Thoracic aorta (tissue), 2 donors: Measurements from ENCODE around the gene SYPL1. TPM values are rescaled to one million over a fixed set of nuclear protein-coding genes. Genes with fewer than 3 reads are reported as not detected.

ENCODE experiments used
- ATAC-seq: fragments of 150-250 bp; one replicate; pipeline ENCODE4 v1.8.0; 2017; ENCODE audit warnings: low read depth; ENCODE audit not compliant: insufficient number of reproducible peaks, low FRiP score
- DNase-seq: peaks from one replicate; pipeline ENCODE4 v3.0.0-alpha.2; 2020; ENCODE audit warnings: low spot score
- H3K27ac ChIP-seq, 2 donors: fragments of 200-600 bp; sonication (generic); 1 replicate in 1 of 2; 2 replicates in 1 of 2; pipeline ENCODE4 v1.5.1; 2016; ENCODE audit warnings: mild to moderate bottlenecking in 2 of 2, moderate library complexity in 2 of 2
- H3K27me3 ChIP-seq: fragments of 200-600 bp; sonication (generic); replicated peaks from 2 replicates; pipeline ENCODE4 v1.6.0; 2016; ENCODE audit warnings: mild to moderate bottlenecking; ENCODE audit not compliant: insufficient read depth
- H3K36me3 ChIP-seq: fragments of 200-600 bp; sonication (generic); one replicate; pipeline ENCODE4 v1.5.1; 2016
- H3K4me1 ChIP-seq, 2 donors: fragments of 200-600 bp; sonication (generic); 1 replicate in 1 of 2; 2 replicates in 1 of 2; pipeline versions ENCODE4 v1.5.1 to v1.6.0; 2016; ENCODE audit warnings: low read depth in 2 of 2, mild to moderate bottlenecking in 1 of 2; ENCODE audit not compliant: control insufficient read depth in 1 of 2
- H3K4me3 ChIP-seq: fragments of 200-600 bp; sonication (generic); 2 replicates; pipeline ENCODE4 v1.5.1; 2016; ENCODE audit warnings: mild to moderate bottlenecking
- H3K9me3 ChIP-seq: fragments of 200-600 bp; sonication (generic); 2 replicates; pipeline ENCODE4 v1.5.1; 2016
- total RNA-seq, 2 donors: library from RNA; depleted of rRNA; stranded (reverse); fragments of >200 nt; gene quantifications; one replicate each; pipeline versions ENCODE4 v1.1.0 to v1.2.3, GENCODE V29; 2016
- TF ChIP-seq, protein P1 (sequence below): fragments of 200-600 bp; sonication (generic); IDR thresholded peaks from one replicate; pipeline ENCODE4 v1.5.1; 2019; ENCODE audit warnings: antibody characterized with exemption

The SYPL1 gene
- total RNA-seq, 2 donors from 2014 or later: 47.1 to 82.1 TPM

DNA sequence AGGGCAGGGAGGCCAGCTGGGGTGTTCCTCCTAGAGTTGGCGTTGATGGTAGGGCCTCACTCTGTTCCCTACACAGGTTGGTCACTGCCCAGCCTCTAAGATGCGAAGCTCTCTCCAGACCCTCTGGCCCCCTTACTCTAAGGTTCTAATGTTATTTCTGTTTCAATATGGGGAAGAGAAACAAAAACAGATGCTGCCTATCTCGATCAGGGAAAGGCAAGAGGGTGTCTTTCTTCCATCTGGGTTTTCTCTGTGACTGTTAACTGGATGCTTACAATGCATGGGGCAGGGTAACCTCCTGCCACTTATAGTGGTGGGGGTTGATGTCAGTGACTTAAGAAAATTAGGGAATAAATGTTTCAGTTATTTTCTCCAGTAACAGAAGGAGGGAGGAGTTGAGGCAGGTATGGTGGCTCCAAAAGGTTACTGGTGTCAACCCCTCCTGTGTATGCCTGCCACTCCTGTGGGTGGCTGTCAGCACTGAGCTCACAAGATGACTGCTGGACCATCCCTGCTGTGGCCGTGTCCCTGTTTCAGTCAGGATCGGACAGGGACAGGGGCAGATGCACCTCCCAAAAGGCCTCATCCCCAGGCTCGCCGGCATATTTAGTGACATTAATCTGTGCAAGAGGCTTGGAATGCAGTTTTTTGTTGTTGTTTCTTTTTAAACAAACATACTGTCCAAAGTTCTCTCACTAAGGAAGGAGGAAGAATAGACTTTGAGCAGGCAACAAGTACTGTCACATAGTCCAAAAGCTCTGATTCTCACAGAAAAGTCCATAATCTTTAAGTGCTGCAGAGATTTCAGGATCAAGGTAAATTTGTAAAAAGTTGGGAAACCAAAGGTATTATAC is 39.6 kb upstream of the SYPL1 start:
- Histone ChIP-seq H3K4me1 (peaks cover 0 to 14% of the 10 kb centered on the region in 2 donors), H3K27ac (no peak overlapping the region)
- no peak for ATAC-seq

DNA sequence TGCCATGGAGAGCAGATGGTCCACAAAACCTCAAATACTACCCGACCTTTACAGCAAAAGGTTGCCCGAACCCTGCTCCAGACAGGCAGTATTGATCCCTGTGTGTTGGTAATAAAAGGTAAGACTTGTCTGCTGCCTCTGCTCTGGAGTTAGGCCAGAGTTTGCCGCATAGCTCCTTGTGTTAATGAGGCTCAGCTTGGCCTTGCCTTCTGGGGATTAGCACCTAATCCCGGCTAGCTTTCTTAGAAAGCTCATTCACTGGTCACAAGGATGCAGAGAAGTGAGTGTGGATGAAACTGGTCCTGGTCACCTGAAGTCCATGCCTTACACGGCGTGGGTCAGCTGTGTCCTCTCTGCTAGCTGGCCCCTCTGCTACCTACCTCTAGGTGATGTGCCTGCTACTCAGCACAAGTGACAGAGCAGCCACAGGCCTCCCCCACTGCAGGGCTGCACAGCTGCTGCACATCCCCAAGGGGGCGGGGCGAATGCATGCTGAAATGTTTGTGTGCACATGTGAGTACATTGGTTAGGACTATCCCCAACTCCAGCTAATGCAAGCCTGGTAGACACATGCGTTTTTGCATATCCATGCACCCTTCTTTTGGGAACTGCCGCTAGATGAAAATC is 31.7 kb upstream of the SYPL1 start:
- ATAC-seq (no peak), DNase-seq (no peak)
- no peak overlapping the region for H3K27ac ChIP-seq
- TF ChIP-seq, protein P1, sequence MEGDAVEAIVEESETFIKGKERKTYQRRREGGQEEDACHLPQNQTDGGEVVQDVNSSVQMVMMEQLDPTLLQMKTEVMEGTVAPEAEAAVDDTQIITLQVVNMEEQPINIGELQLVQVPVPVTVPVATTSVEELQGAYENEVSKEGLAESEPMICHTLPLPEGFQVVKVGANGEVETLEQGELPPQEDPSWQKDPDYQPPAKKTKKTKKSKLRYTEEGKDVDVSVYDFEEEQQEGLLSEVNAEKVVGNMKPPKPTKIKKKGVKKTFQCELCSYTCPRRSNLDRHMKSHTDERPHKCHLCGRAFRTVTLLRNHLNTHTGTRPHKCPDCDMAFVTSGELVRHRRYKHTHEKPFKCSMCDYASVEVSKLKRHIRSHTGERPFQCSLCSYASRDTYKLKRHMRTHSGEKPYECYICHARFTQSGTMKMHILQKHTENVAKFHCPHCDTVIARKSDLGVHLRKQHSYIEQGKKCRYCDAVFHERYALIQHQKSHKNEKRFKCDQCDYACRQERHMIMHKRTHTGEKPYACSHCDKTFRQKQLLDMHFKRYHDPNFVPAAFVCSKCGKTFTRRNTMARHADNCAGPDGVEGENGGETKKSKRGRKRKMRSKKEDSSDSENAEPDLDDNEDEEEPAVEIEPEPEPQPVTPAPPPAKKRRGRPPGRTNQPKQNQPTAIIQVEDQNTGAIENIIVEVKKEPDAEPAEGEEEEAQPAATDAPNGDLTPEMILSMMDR: no peak
- H3K9me3 ChIP-seq: no peaks in the 10 kb centered on the region
- H3K27me3 ChIP-seq: no peaks in the 10 kb centered on the region
- no peaks in the 10 kb centered on the region for H3K36me3 ChIP-seq
- no peak overlapping the region for H3K4me3 ChIP-seq
- peaks cover 12 to 15% of the 10 kb centered on the region in 2 donors for H3K4me1 ChIP-seq

More for the DNA sequence above, 39.6 kb upstream of the SYPL1 start:
- TF ChIP-seq, protein P1: no peak
- Histone ChIP-seq H3K27me3 (no peaks in the 10 kb centered on the region), H3K4me3 (no peak overlapping the region), H3K9me3 (no peaks in the 10 kb centered on the region), H3K36me3 (no peaks in the 10 kb centered on the region)
- no peak for DNase-seq

DNA sequence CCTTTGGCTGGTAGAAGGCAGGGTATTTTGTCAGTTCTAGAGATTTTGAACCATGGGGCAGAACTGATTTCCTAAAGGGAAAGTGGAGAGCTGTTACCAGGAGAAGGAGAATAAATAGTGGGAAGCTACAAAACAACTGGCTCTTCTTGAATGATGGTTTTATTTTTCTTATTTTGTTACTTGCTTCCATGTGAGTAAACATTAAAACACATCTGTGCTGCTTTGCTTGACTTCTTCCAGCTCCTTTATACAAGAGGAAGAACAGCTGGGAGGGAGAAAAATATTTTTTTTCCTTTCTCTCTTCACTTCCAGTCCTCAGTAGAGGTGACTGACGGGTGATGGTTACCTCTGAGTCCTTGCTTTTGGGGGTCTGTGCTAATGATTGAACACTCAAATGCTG is 30.0 kb upstream of the SYPL1 start:
- H3K4me1 ChIP-seq: peaks cover 12 to 15% of the 10 kb centered on the region in 2 donors
- DNase-seq (no peak), ATAC-seq (no peak)
- TF ChIP-seq, protein P1: no peak
- no peak overlapping the region for H3K27ac ChIP-seq
- H3K27me3 ChIP-seq: no peaks in the 10 kb centered on the region
- H3K36me3 ChIP-seq: no peaks in the 10 kb centered on the region
- no peak overlapping the region for H3K4me3 ChIP-seq
- H3K9me3 ChIP-seq: no peaks in the 10 kb centered on the region

DNA sequence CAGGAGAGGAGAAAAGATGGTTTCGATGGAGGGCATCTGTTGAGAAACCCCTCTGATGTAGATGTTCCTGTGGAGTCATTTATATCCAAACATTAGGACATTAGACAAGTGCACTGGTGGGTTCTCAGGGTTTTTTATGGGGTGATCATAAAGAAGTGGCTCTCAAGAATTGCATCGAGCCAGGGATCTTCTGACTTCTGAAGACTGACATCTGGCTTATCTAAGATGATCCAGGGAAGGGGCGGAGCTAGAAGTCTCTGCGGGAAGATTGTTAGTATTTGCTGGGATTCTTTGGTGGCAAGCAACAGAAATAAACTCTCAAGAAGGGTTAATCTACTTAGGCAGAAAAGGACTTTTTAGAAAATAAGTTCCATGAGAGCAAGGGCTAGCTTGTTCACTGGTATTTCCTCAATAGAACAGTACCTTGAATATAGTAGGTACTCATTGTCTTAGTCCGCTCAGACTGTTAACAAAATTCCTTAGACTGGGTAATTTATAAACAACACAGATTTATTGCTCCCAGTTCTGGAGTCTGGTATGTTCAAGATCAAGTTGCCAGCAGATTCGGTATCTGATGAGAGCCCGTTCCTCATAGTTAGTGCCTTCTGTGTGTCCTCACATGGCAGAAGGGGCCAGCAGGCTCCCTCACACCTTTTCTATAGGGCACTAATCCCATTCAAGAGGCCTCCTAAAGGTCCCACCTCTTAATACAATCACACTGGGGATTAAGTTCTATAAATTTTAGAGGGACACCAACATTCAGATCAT is 28.5 kb upstream of the SYPL1 start:
- H3K27ac ChIP-seq: peak overlapping the region; percentile 58 to 73
- no peak for ATAC-seq
- no peaks in the 10 kb centered on the region for H3K36me3 ChIP-seq
- no peak for DNase-seq
- peaks cover 12 to 15% of the 10 kb centered on the region in 2 donors for H3K4me1 ChIP-seq
- TF ChIP-seq, protein P1: no peak
- H3K4me3 ChIP-seq: no peak overlapping the region
- no peaks in the 10 kb centered on the region for H3K27me3 ChIP-seq
- H3K9me3 ChIP-seq: no peaks in the 10 kb centered on the region
